ENCODE measurements around the gene UBE2H.

- no peak for TF ChIP-seq EZH2 (IDR thresholded peaks at IDR 0.05; ENCODE audit: borderline replicate concordance, insufficient read depth, low read depth, low read length, poor library complexity, severe bottlenecking)
- TF ChIP-seq CTCF (IDR thresholded peaks at IDR 0.05), result no peak
Observed at GRCh38 chr7:129807863-129808262, 144.9 kb downstream of the UBE2H start.
